Mesendoderm (in vitro differentiated cells): ENCODE measurements around the gene FARP1.
A peak's percentile ranks its signal among the peaks of the same experiment; 100 is the strongest.

Experiments
- DNase-seq: peaks from one replicate; pipeline ENCODE4 v3.0.0; 2013
- H2AK5ac ChIP-seq: 2 replicates; pipeline ENCODE4 v1.6.1; 2013; ENCODE audit warnings: low read length, inconsistent platforms
- H2BK120ac ChIP-seq: 2 replicates; pipeline ENCODE4 v1.6.1; 2013; ENCODE audit warnings: low read depth, mild to moderate bottlenecking, low read length, moderate library complexity, mixed read lengths
- H2BK15ac ChIP-seq: replicated peaks from 2 replicates; pipeline ENCODE4 v1.6.1; 2013; ENCODE audit warnings: low read depth, mild to moderate bottlenecking, moderate library complexity
- H2BK5ac ChIP-seq: 2 replicates; pipeline ENCODE4 v1.6.1; 2013; ENCODE audit warnings: low read length, inconsistent platforms
- H3K18ac ChIP-seq: 2 replicates; pipeline ENCODE4 v1.6.1; 2013; ENCODE audit warnings: mild to moderate bottlenecking, low read length, mixed read lengths
- H3K23ac ChIP-seq: one replicate; pipeline ENCODE4 v1.6.1; 2013; ENCODE audit warnings: low read length
- H3K27ac ChIP-seq: 2 replicates; pipeline ENCODE4 v1.5.1; 2013; ENCODE audit warnings: low read depth, mild to moderate bottlenecking, inconsistent platforms, low read length, moderate library complexity
- H3K27me3 ChIP-seq: 2 replicates; pipeline ENCODE4 v1.6.1; 2013; ENCODE audit warnings: low read length, control low read depth, mild to moderate bottlenecking, inconsistent platforms; ENCODE audit not compliant: insufficient read depth, poor library complexity
- H3K36me3 ChIP-seq: 2 replicates; pipeline ENCODE4 v1.6.1; 2013; ENCODE audit warnings: low read length, inconsistent platforms; ENCODE audit not compliant: control insufficient read depth, insufficient read depth
- H3K4ac ChIP-seq: one replicate; pipeline ENCODE4 v1.6.1; 2013; ENCODE audit warnings: low read depth, mild to moderate bottlenecking, low read length, moderate library complexity
- H3K4me1 ChIP-seq: 2 replicates; pipeline ENCODE4 v1.6.1; 2013; ENCODE audit warnings: low read depth, low read length, inconsistent platforms; ENCODE audit not compliant: control insufficient read depth
- H3K4me2 ChIP-seq: 2 replicates; pipeline ENCODE4 v1.6.1; 2013; ENCODE audit warnings: low read length
- H3K4me3 ChIP-seq: 2 replicates; pipeline ENCODE4 v1.5.1; 2013; ENCODE audit warnings: mild to moderate bottlenecking, low read length
- H3K56ac ChIP-seq: one replicate; pipeline ENCODE4 v1.6.1; 2013; ENCODE audit warnings: low read length
- H3K79me1 ChIP-seq: 2 replicates; pipeline ENCODE4 v1.6.1; 2013; ENCODE audit warnings: low read length, inconsistent platforms
- H3K79me2 ChIP-seq: 2 replicates; pipeline ENCODE4 v1.6.1; 2013; ENCODE audit warnings: mild to moderate bottlenecking, low read length; ENCODE audit not compliant: control insufficient read depth, insufficient read depth
- H3K9ac ChIP-seq: 2 replicates; pipeline ENCODE4 v1.6.1; 2013; ENCODE audit warnings: low read length, inconsistent platforms
- H4K5ac ChIP-seq: one replicate; pipeline ENCODE4 v1.6.1; 2013; ENCODE audit warnings: low read length
- H4K8ac ChIP-seq: one replicate; pipeline ENCODE4 v1.6.1; 2013; ENCODE audit warnings: low read depth, mild to moderate bottlenecking, control low read depth, low read length, moderate library complexity
- WGBS: extraction: QIAGEN DNeasy Blood & Tissue Kit; methylation state at CpG from one replicate; pipeline ENCODE4 v1.1.7; 2013; ENCODE audit warnings: low lambda C conversion rate, missing lambda C conversion rate; ENCODE audit not compliant: insufficient coverage; ENCODE audit errors: extremely low coverage; 5-methylcytosine and 5-hydroxymethylcytosine counted together

The FARP1 gene

DNA sequence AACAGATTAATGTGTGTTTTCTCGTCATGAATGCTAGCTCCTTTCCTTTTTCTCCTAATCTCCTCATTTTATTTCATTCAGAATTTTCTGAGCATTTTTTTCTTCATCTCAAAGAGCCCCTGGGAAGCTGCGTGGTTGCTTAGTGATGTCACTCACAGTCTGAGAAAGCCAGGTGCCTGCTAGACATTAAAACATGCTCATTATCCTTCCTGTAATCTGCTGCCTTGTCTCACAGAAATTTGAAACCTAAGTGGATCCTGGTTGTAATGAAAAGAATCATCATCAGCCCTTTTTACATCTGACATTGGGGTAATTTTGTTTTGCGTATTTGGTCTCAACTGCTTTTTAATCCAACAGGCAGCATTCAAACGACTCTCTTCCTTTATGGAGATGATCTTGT, 142.4 kb downstream of the FARP1 start:
- Histone ChIP-seq H3K56ac (no peak overlapping the region), H3K18ac (no peak overlapping the region), H4K5ac (no peak overlapping the region), H2BK15ac (no peak overlapping the region), H2AK5ac (no peak overlapping the region), H3K9ac (no peak overlapping the region), H3K4me3 (no peak overlapping the region), H2BK5ac (no peak overlapping the region), H3K79me2 (no peaks in the 10 kb centered on the region), H3K36me3 (no peaks in the 10 kb centered on the region), H2BK120ac (no peak overlapping the region), H3K27ac (peak overlapping the region; percentile 70), H3K79me1 (peaks cover 10% of the 10 kb centered on the region), H3K4me1 (peaks cover 9% of the 10 kb centered on the region), H3K27me3 (no peaks in the 10 kb centered on the region), H4K8ac (no peak overlapping the region), H3K4me2 (no peak overlapping the region), H3K23ac (no peak overlapping the region), H3K4ac (no peak overlapping the region)
- WGBS: no CpG with 5 or more reads among the region's 4 CpGs
- peak; percentile 82 for DNase-seq

DNA sequence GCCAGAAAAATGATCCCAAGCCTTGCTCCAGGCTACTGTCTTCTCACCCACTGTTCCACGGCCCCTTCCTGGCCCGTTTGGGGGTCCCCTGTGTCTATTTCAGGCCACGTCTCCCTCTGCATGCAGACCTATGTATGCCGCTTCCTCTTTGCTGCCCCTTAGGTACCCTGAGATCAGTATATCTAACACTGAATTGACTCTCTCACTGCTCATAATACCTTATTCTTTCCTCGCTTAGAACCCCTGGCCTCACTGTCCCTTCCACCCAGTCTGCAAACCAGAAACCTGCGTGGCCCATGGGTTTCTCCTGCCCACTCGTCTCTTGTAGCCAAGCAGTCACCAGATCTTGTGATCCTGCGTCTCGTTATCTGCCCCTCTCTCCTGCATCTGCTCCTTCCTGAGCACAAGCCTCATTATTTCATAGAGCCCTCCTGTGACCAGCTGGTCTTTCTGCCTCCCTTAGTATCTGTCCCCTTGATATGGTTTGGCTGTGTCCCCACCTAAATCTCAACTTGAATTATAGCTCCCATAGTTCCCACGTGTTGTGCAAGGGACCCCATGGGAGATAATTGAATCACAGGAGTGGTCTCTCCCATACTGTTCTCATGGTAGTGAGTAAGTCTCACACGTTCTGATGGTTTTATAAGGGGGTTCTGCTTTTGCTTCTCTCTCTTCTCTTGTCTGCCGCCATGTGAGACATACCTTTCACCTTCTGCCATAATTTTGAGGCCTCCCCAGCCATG, 143.1 kb downstream of the FARP1 start:
- WGBS: no CpG with 5 or more reads among the region's 12 CpGs
- H4K8ac ChIP-seq: no peak overlapping the region
- H3K36me3 ChIP-seq: no peaks in the 10 kb centered on the region
- no peak overlapping the region for H3K4ac ChIP-seq
- H3K56ac ChIP-seq: peak overlapping the region; percentile 52
- H3K23ac ChIP-seq: no peak overlapping the region
- H3K79me2 ChIP-seq: no peaks in the 10 kb centered on the region
- H3K4me3 ChIP-seq: no peak overlapping the region
- peak; percentile 45 for DNase-seq
- H2BK15ac ChIP-seq: no peak overlapping the region
- peaks cover 9% of the 10 kb centered on the region for H3K4me1 ChIP-seq
- no peak overlapping the region for H2AK5ac ChIP-seq
- peaks cover 12% of the 10 kb centered on the region for H3K79me1 ChIP-seq
- H3K27ac ChIP-seq: peak overlapping the region; percentile 70
- H3K27me3 ChIP-seq: no peaks in the 10 kb centered on the region
- peak overlapping the region; percentile 69 for H2BK120ac ChIP-seq
- H4K5ac ChIP-seq: no peak overlapping the region
- H3K18ac ChIP-seq: peak overlapping the region; percentile 1
- peak overlapping the region; percentile 11 for H2BK5ac ChIP-seq
- no peak overlapping the region for H3K4me2 ChIP-seq
- H3K9ac ChIP-seq: no peak overlapping the region

DNA sequence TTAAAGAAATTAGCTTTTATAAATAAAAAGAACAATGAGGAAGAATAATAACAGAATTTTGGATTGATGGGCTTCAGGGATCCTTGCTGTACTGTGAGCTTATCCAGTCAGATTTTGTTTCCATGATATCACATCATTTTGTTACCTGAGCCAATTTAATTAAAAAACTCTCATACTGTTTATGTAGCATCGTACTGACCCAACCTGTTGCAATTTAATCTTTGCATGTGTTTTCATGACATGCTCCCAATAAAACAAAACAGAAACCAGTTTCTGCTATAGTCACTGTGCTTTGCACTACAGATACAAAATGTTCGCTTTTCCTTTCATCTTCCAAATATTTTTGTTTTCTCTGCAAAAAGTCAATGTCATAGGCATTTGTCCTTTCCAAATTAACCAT, 143.9 kb downstream of the FARP1 start:
- Histone ChIP-seq H3K56ac (no peak overlapping the region), H2BK5ac (no peak overlapping the region), H3K18ac (no peak overlapping the region), H3K79me2 (no peaks in the 10 kb centered on the region), H3K9ac (no peak overlapping the region), H2BK15ac (no peak overlapping the region), H3K4me2 (no peak overlapping the region), H3K4me1 (peaks cover 9% of the 10 kb centered on the region), H3K79me1 (peaks cover 12% of the 10 kb centered on the region), H4K5ac (no peak overlapping the region), H2AK5ac (no peak overlapping the region), H3K23ac (no peak overlapping the region), H3K4me3 (no peak overlapping the region), H3K36me3 (no peaks in the 10 kb centered on the region), H3K27ac (no peak overlapping the region), H4K8ac (no peak overlapping the region), H2BK120ac (no peak overlapping the region), H3K4ac (no peak overlapping the region), H3K27me3 (no peaks in the 10 kb centered on the region)
- no CpG with 5 or more reads among the region's 2 CpGs for WGBS
- no peak for DNase-seq

DNA sequence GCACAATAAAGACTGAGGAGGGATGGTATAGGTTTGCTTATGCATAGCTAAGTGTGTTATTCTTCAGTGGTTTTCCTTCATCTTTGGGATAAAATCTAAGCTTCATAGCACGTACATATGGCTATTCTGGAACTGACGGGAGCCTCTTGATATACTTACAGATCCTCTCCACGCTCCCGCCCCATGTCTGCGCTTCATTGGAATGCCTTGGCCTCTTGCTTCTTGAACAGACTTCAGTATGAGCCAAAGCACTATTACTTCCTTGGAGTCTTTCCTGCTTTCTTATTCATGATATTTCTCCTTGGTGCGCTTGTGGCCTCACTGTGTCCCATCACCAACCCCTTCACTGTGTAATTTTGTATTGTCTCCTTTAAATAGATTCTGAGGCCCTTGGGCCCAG, 145.3 kb downstream of the FARP1 start:
- Histone ChIP-seq H3K4ac (no peak overlapping the region), H3K18ac (peak overlapping the region; percentile 77), H2AK5ac (no peak overlapping the region), H3K27ac (no peak overlapping the region), H3K79me1 (peaks cover 13% of the 10 kb centered on the region), H3K4me3 (no peak overlapping the region), H2BK15ac (no peak overlapping the region), H3K79me2 (no peaks in the 10 kb centered on the region), H4K5ac (no peak overlapping the region), H2BK5ac (no peak overlapping the region), H3K4me2 (no peak overlapping the region), H3K27me3 (no peaks in the 10 kb centered on the region), H3K36me3 (no peaks in the 10 kb centered on the region), H4K8ac (no peak overlapping the region), H2BK120ac (no peak overlapping the region), H3K9ac (no peak overlapping the region), H3K4me1 (peaks cover 9% of the 10 kb centered on the region), H3K23ac (no peak overlapping the region), H3K56ac (no peak overlapping the region)
- no CpG with 5 or more reads among the region's 6 CpGs for WGBS
- DNase-seq: no peak

DNA sequence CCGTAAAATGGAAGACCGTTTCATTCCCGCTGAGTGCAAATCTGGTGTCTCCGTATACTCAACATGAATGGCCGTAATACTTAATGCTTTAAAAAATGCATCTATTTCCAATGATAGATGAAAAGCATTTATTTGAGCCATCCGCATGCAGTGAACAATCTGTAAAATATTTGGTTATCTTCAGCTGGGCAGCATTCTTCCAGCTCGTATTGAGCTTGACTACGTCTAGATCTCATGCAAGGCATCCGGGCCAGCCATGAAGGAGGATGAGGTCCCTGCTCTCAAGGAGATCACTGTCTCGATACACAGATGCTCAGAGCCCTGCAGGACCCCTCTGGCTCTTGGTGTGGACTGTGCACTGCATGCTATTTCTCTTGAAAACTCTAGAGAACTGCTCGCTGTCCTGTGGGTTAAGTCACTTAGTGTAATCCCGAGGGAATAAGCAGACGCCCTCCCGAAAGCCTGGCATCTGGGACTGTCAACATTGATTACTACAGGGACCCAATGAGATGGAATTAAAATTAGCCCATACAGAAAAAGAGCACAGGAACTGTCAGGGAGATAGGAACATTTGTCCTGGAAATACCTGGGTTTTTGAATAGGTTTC, 146.5 kb downstream of the FARP1 start:
- peaks cover 18% of the 10 kb centered on the region for H3K79me1 ChIP-seq
- no peak overlapping the region for H3K9ac ChIP-seq
- H3K36me3 ChIP-seq: no peaks in the 10 kb centered on the region
- no peak overlapping the region for H3K56ac ChIP-seq
- H3K4me3 ChIP-seq: no peak overlapping the region
- no peak overlapping the region for H2BK15ac ChIP-seq
- no peak for DNase-seq
- peaks cover 9% of the 10 kb centered on the region for H3K4me1 ChIP-seq
- no peak overlapping the region for H3K23ac ChIP-seq
- no peak overlapping the region for H2BK5ac ChIP-seq
- no peak overlapping the region for H3K18ac ChIP-seq
- no peak overlapping the region for H4K8ac ChIP-seq
- H4K5ac ChIP-seq: no peak overlapping the region
- no CpG with 5 or more reads among the region's 14 CpGs for WGBS
- H2AK5ac ChIP-seq: no peak overlapping the region
- no peaks in the 10 kb centered on the region for H3K79me2 ChIP-seq
- H3K27ac ChIP-seq: no peak overlapping the region
- no peak overlapping the region for H3K4ac ChIP-seq
- H2BK120ac ChIP-seq: no peak overlapping the region
- H3K4me2 ChIP-seq: no peak overlapping the region
- H3K27me3 ChIP-seq: no peaks in the 10 kb centered on the region
